ENCODE measurements around the gene MICAL2. TPM values are rescaled to one million over a fixed set of nuclear protein-coding genes. Genes with fewer than 3 reads are reported as not detected.

The MICAL2 gene
- polyA plus RNA-seq, 2 of the 4 experiments (the other 2 are of a cell fraction): 39.8 to 42.1 TPM

DNA sequence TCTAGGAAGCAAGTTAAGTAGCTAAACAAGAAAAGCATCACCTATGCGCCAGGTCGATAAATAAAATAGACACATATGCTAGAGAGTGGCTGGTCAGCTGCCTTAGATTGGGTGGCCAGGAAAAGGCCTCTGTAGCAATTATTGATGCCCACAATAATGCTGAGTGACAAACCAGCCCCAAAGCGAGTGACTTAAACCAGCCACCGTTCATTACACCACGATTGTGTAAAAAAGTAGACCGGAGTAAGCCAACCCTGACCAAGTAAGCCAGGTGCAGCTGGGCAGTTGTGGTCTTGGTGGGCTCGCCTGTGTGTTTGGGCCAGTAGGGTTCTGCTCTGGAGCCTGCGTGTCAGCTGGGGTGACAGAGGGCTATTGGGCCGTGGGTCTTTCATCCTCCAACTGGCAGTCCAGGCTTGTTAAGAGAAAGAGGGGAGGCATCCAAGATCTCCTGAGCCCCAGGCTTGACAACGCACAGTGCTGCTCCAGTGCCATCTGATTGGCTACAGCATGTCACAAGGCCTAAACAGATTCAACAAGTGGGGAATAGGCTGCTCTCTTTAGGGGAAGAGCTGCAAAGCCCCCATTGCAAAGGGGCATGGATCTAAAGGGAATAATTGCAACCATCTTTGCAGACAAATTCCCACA, 166.6 kb downstream of the MICAL2 start:
- WGBS (ENCODE audit: missing lambda C conversion rate): 86% methylated on average over 10 of the region's 10 CpGs
- POLR2A ChIA-PET: no interaction called here
- Histone ChIP-seq H3K4me2 (no peak overlapping the region), H3K9me3 (no peaks in the 10 kb centered on the region), H3K4me1 (peaks cover 13% of the 10 kb centered on the region; the same call in 2 of the 3 replicates), H3K27ac (no peak overlapping the region), H3K4me3 (no peak overlapping the region)
- no peak for DNase-seq (ENCODE audit: low read depth in 1 of 2, low spot score in 1 of 2)
- no peak for FAIRE-seq
- no peak for ATAC-seq
- TF ChIP-seq KDM5A (IDR thresholded peaks at IDR 0.05) (no peak), ZNF302 (CRISPR knock-in tag; IDR thresholded peaks at IDR 0.05) (no peak), ELK1 (IDR thresholded peaks at IDR 0.05; ENCODE audit: low read depth, low read length) (no peak), REST (IDR thresholded peaks at IDR 0.05) (no peak), NPAS2 (CRISPR knock-in tag; IDR thresholded peaks at IDR 0.05; ENCODE audit: borderline replicate concordance) (no peak), CEBPB (IDR thresholded peaks at IDR 0.05) (no peak), HDAC2 (IDR thresholded peaks at IDR 0.05) (no peak), MAZ (IDR thresholded peaks at IDR 0.05; ENCODE audit: borderline replicate concordance, low read depth, low read length) (no peak), GATA3 (IDR thresholded peaks at IDR 0.05; ENCODE audit: borderline replicate concordance) (no peak), PHF8 (IDR thresholded peaks at IDR 0.05; ENCODE audit: borderline replicate concordance, low read depth) (no peak), EHMT2 (IDR thresholded peaks at IDR 0.05; ENCODE audit: low read depth) (no peak), RNF2 (IDR thresholded peaks at IDR 0.05; ENCODE audit: borderline replicate concordance, low read depth) (no peak), EP300 (IDR thresholded peaks at IDR 0.05) (no peak)
- TF ChIP-seq, protein P1, sequence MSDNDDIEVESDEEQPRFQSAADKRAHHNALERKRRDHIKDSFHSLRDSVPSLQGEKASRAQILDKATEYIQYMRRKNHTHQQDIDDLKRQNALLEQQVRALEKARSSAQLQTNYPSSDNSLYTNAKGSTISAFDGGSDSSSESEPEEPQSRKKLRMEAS (IDR thresholded peaks at IDR 0.05): no peak
- CTCF ChIA-PET: interaction anchor here (0.9 to 23.8 kb wide), 10 partner anchors 12 to 1249 kb away, joined by 3 to 664 read pairs (median 4); no protein-coding TSS in a partner anchor

- CTCF ChIA-PET: interaction anchor here (0.6 to 23.8 kb wide), 10 partner anchors 23 to 1253 kb away, joined by 3 to 664 read pairs (median 4); no protein-coding TSS in a partner anchor
Observed at GRCh38 chr11:12278766-12279671, 168.6 kb downstream of the MICAL2 start.

More at GRCh38 chr11:12278766-12279671, 168.6 kb downstream of the MICAL2 start:
- POLR2A ChIA-PET: no interaction called here
- TF ChIP-seq ELK1 (IDR thresholded peaks at IDR 0.05; ENCODE audit: low read depth, low read length) (no peak), NPAS2 (CRISPR knock-in tag; IDR thresholded peaks at IDR 0.05; ENCODE audit: borderline replicate concordance) (no peak), MYC (IDR thresholded peaks at IDR 0.05; ENCODE audit: borderline replicate concordance, low read length) (no peak), NR3C1 (IDR thresholded peaks at IDR 0.05) (no peak), SMC3 (IDR thresholded peaks at IDR 0.05) (no peak), SREBF2 (IDR thresholded peaks at IDR 0.05) (no peak), TFCP2L1 (CRISPR knock-in tag; IDR thresholded peaks at IDR 0.05) (no peak), PHF8 (IDR thresholded peaks at IDR 0.05; ENCODE audit: borderline replicate concordance, low read depth) (no peak), BHLHE40 (IDR thresholded peaks at IDR 0.05; ENCODE audit: low read depth, low read length) (no peak), RARB (CRISPR knock-in tag; IDR thresholded peaks at IDR 0.05) (no peak), FOSL2 (IDR thresholded peaks at IDR 0.05) (no peak), FOSL2 (CRISPR knock-in tag; IDR thresholded peaks at IDR 0.05) (no peak), HDAC2 (IDR thresholded peaks at IDR 0.05) (no peak), NFE2L2 (conservative IDR thresholded peaks at IDR 0.05; ENCODE audit: low read length) (no peak)
- TF ChIP-seq, protein P2, sequence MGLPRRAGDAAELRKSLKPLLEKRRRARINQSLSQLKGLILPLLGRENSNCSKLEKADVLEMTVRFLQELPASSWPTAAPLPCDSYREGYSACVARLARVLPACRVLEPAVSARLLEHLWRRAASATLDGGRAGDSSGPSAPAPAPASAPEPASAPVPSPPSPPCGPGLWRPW (IDR thresholded peaks at IDR 0.05): no peak
- TF ChIP-seq, protein P3, sequence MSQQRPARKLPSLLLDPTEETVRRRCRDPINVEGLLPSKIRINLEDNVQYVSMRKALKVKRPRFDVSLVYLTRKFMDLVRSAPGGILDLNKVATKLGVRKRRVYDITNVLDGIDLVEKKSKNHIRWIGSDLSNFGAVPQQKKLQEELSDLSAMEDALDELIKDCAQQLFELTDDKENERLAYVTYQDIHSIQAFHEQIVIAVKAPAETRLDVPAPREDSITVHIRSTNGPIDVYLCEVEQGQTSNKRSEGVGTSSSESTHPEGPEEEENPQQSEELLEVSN (IDR thresholded peaks at IDR 0.05; ENCODE audit: borderline replicate concordance, low read depth): no peak
- Histone ChIP-seq H3K4me3 (no peak overlapping the region), H3K4me1 (peaks cover 13% of the 10 kb centered on the region), H3K9me3 (no peaks in the 10 kb centered on the region), H3K4me2 (no peak overlapping the region), H3K27ac (peak overlapping the region; percentile 5 to 80; a peak in 4 of 6 replicates)
- 68% methylated on average over 13 of the region's 13 CpGs for WGBS (ENCODE audit: missing lambda C conversion rate)
- ATAC-seq: no peak
- no peak for DNase-seq (ENCODE audit: low read depth in 1 of 2, low spot score in 1 of 2)
- FAIRE-seq: no peak

Measured in A549 (cell line).